GM12878 (cell line): ENCODE results near the gene SNX3. TPM values are rescaled to one million over a fixed set of nuclear protein-coding genes. Genes with fewer than 3 reads are reported as not detected.
"Not testable (repeated sequence)": the region's sequence is repeated elsewhere in the genome, so short reads cannot be mapped to it uniquely, and the experiment has no call there.

Source experiments
- ATAC-seq: fragments of 200-7000 bp; cut with Tn5 transposase; 3 replicates; pipeline ENCODE4 v1.9.1; 2020; ENCODE audit warnings: mild to moderate bottlenecking, moderate library complexity
- BruUV-seq: library from RNA; stranded (reverse); fragments of 400-500 nt; replicated peaks from 2 replicates; lab custom pipeline; 2021; lab: Mats Ljungman, UMichigan
- CTCF ChIA-PET: fragments of 300-600 bp; sonication (Branson Sonifier 250); formaldehyde crosslinking; extraction: SDS; loops from one replicate; lab custom pipeline; 2021; ENCODE audit warnings: inconsistent platforms; lab: Yijun Ruan, JAX
- POLR2A ChIA-PET: fragments of 350-600 bp; formaldehyde crosslinking; extraction: SDS; loops from one replicate; lab custom pipeline; 2021; ENCODE audit warnings: inconsistent platforms; lab: Charles Lee
- RAD21 ChIA-PET: fragments of 300-600 bp; sonication (Branson Sonifier 250); formaldehyde crosslinking; loops from one replicate; lab custom pipeline; 2023; ENCODE audit warnings: antibody characterized with exemption; ENCODE audit not compliant: unreplicated experiment; lab: Charles Lee
- SMC1A ChIA-PET: fragments of 300-600 bp; sonication (Branson Sonifier 250); formaldehyde crosslinking; loops from one replicate; lab custom pipeline; 2023; ENCODE audit not compliant: unreplicated experiment, uncharacterized antibody; lab: Charles Lee
- DNase-seq: peaks from one replicate; pipeline ENCODE4 v3.0.0-alpha.2; 2011; ENCODE audit warnings: low read depth, low spot score
- FAIRE-seq: peaks from 3 replicates; lab custom pipeline; 2011; peaks lifted over from hg19 to GRCh38; lab: Jason Lieb, UNC
- H2AFZ ChIP-seq: 2 replicates; pipeline ENCODE4 v1.6.0; 2011; ENCODE audit warnings: low read depth, low read length, control low read depth; ENCODE audit not compliant: control insufficient read depth
- H3K27ac ChIP-seq: 2 replicates; pipeline ENCODE4 v1.5.1; 2011; ENCODE audit warnings: control low read depth; ENCODE audit not compliant: control insufficient read depth, insufficient read depth
- H3K27me3 ChIP-seq, 2 experiments: replicated peaks in 1 of 2; 2 replicates each; pipeline versions ENCODE4 v1.6.0 to v1.6.1; 2011; ENCODE audit warnings: low read length in 1 of 2; ENCODE audit not compliant: control insufficient read depth in 2 of 2, insufficient read depth in 2 of 2
- H3K36me3 ChIP-seq, 2 experiments: 2 replicates each; pipeline ENCODE4 v1.5.1; 2011; ENCODE audit warnings: low read length in 1 of 2; ENCODE audit not compliant: control insufficient read depth in 2 of 2, insufficient read depth in 2 of 2
- H3K4me1 ChIP-seq: 2 replicates; pipeline ENCODE4 v1.6.1; 2011; ENCODE audit warnings: mild to moderate bottlenecking, low read length, moderate library complexity, mixed read lengths; ENCODE audit not compliant: control insufficient read depth, insufficient read depth
- H3K4me2 ChIP-seq: 2 replicates; pipeline ENCODE4 v1.6.0; 2011; ENCODE audit warnings: control low read depth; ENCODE audit not compliant: control insufficient read depth, insufficient read depth
- H3K4me3 ChIP-seq: fragments of 200-600 bp; sonication (generic); 2 replicates; pipeline ENCODE4 v1.5.1; 2016
- H3K79me2 ChIP-seq: 2 replicates; pipeline ENCODE4 v1.6.0; 2011; ENCODE audit warnings: low read length; ENCODE audit not compliant: control insufficient read depth, insufficient read depth
- H3K9ac ChIP-seq: 2 replicates; pipeline ENCODE4 v1.8.0; 2011; ENCODE audit warnings: low read length, control low read depth, mixed read lengths; ENCODE audit not compliant: control insufficient read depth, insufficient read depth
- H3K9me3 ChIP-seq: replicated peaks from 3 replicates; pipeline ENCODE4 v1.5.1; 2011; ENCODE audit warnings: mild to moderate bottlenecking, low read length; ENCODE audit not compliant: control insufficient read depth, insufficient read depth
- H4K20me1 ChIP-seq: 2 replicates; pipeline ENCODE4 v1.6.0; 2011; ENCODE audit not compliant: control insufficient read depth, insufficient read depth
- SMARCA5 ChIP-seq: fragments of 450-650 bp; IDR thresholded peaks from 2 replicates; pipeline ENCODE4 v1.6.1; 2017; ENCODE audit warnings: mild to moderate bottlenecking
- SPI1 ChIP-seq: IDR thresholded peaks from 2 replicates; pipeline ENCODE4 v1.6.1; 2011; ENCODE audit warnings: low read depth, mild to moderate bottlenecking, low read length, moderate library complexity, borderline replicate concordance; ENCODE audit not compliant: insufficient read depth
- WGBS: methylation state at CpG from one replicate; pipeline ENCODE4 v1.1.6; 2016; ENCODE audit warnings: low lambda C conversion rate; ENCODE audit not compliant: insufficient replicate concordance, insufficient coverage; ENCODE audit errors: missing lambda C conversion rate; 5-methylcytosine and 5-hydroxymethylcytosine counted together
- in situ Hi-C: fragments of 300-500 bp; cut with MboI; formaldehyde crosslinking; loops from 9 replicates; pipeline ENCODE4 v1.14.3; 2018; ENCODE audit warnings: mixed read lengths
- intact Hi-C: fragments of 100-400 bp; cut with micrococcal nuclease; formaldehyde crosslinking; loops from one replicate; pipeline ENCODE4 v1.14.2; 2022; ENCODE audit not compliant: unreplicated experiment
- polyA plus RNA-seq, 11 experiments: library from polyadenylated mRNA; depleted of rRNA in 4 of 11; unstranded in 6 of 11; stranded (reverse) in 5 of 11; fragments of >200 nt; fragmentation: Nextera tagmentation in 4 of 11; fragmentation: Illumina TruSeq in 1 of 11; extraction: Ambion mirVana in 4 of 11; extraction: Trizol in 1 of 11; gene quantifications; 1 replicate in 1 of 11; 2 replicates in 10 of 11; pipeline versions ENCODE4 v1.2.1 to v1.2.3, GENCODE V29; 2011 to 2016; ENCODE audit warnings: inconsistent platforms in 2 of 11, missing spikeins in 2 of 11, low read depth in 1 of 11
- total RNA-seq, 4 experiments: library from RNA; depleted of rRNA in 3 of 4; stranded (reverse); fragments of >200 nt in 3 of 4; fragmentation: Illumina TruSeq in 1 of 4; extraction: Trizol in 1 of 4; gene quantifications; 2 replicates each; pipeline versions ENCODE4 v1.2.1 to v1.2.3, GENCODE V29; 2013 to 2021
- TF ChIP-seq, protein P1 (sequence below): IDR thresholded peaks from 2 replicates; pipeline ENCODE4 v1.6.1; 2011; ENCODE audit warnings: mild to moderate bottlenecking, low read depth, low read length, moderate library complexity; ENCODE audit not compliant: insufficient replicate concordance

SNX3 gene
- total and polyA plus RNA-seq, 10 of the 15 experiments (the other 5 are each of a cell fraction or from before 2014, with no cell fraction given), result 43.7 to 297 (median 95.6) TPM

DNA sequence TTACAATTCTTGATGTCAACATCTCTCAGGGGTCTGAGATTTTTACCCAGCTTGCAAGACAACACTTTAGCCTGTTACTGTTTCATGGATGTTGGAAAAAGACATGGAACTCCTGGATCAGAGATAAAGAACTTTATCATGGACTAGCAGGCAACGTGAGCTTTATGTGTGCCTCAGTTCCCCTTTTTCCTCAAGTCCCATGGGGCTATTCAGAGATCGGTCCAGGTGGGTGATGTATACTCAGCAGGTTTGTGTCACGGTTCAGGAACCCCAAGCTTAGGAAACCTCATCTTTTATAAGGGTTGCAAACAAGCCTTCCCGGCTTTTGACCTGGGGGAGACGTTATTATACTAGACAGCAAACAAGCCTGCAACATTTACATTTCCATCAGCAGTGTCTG is 49.0 kb upstream of the SNX3 start:
- in situ Hi-C loops, result no loop called here
- WGBS, result 64% methylated on average over 5 of the region's 5 CpGs
- ATAC-seq, result no peak
- BruUV-seq, result no TSS peak
- no peak for TF ChIP-seq SMARCA5
- TF ChIP-seq, protein P1, sequence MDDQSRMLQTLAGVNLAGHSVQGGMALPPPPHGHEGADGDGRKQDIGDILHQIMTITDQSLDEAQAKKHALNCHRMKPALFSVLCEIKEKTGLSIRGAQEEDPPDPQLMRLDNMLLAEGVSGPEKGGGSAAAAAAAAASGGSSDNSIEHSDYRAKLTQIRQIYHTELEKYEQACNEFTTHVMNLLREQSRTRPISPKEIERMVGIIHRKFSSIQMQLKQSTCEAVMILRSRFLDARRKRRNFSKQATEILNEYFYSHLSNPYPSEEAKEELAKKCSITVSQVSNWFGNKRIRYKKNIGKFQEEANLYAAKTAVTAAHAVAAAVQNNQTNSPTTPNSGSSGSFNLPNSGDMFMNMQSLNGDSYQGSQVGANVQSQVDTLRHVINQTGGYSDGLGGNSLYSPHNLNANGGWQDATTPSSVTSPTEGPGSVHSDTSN, result no peak
- TF ChIP-seq SPI1, result peak; percentile 49; the same call in 1 of the 2 replicates
- H2AFZ ChIP-seq, result no peak overlapping the region
- ChIA-PET CTCF (interaction anchor here (1.2 kb wide), 1 partner anchor 20 kb away, joined by 3 read pairs; no protein-coding TSS in a partner anchor), POLR2A (interaction anchor here (1.2 to 1.3 kb wide), 2 partner anchors 15 to 54 kb away, joined by 4 to 8 read pairs; partner anchors contain the start of gene AFG1L), SMC1A (interaction anchor here (0.9 to 1.4 kb wide), 3 partner anchors 8 to 51 kb away, joined by 3 read pairs; partner anchors contain the start of gene AFG1L), RAD21 (interaction anchor here (1.6 kb wide), 1 partner anchor 11 kb away, joined by 5 read pairs; no protein-coding TSS in a partner anchor)
- no peak overlapping the region for H3K4me2 ChIP-seq
- FAIRE-seq, result peak; percentile 18
- DNase-seq, result no peak
- no peaks in the 10 kb centered on the region for H3K36me3 ChIP-seq
- H3K27me3 ChIP-seq, result no peaks in the 10 kb centered on the region
- H3K79me2 ChIP-seq, result no peaks in the 10 kb centered on the region
- intact Hi-C loops, result no loop called here
- H4K20me1 ChIP-seq, result no peaks in the 10 kb centered on the region
- H3K9me3 ChIP-seq, result no peaks in the 10 kb centered on the region
- H3K4me1 ChIP-seq, result peaks cover 2% of the 10 kb centered on the region; the same call in 1 of the 2 replicates
- no peak overlapping the region for H3K27ac ChIP-seq
- H3K9ac ChIP-seq, result no peak overlapping the region
- no peak overlapping the region for H3K4me3 ChIP-seq

DNA sequence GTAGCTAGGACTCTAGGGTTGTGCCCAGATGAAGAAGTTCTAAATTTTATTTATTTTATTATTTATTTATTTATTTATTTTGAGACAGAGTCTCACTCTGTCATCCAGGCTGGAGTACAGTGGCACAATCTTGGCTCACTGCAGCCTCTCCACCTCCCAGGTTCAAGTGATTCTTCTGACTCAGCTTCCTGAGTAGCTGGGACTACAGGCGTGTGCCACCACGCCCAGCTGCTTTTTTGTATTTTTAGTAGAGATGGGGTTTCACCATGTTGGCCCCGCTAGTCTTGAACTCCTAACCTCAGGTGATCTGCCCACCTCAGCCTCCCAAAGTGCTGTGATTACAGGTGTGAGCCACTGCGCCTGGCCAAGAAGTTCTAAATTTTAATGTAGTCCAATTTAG is 47.8 kb upstream of the SNX3 start:
- ATAC-seq, intact Hi-C loops, H3K79me2 ChIP-seq, H3K9me3 ChIP-seq, H3K4me1 ChIP-seq, H3K27me3 ChIP-seq, DNase-seq, H2AFZ ChIP-seq, H3K36me3 ChIP-seq, in situ Hi-C loops, FAIRE-seq, H3K9ac ChIP-seq, H3K4me3 ChIP-seq, H3K27ac ChIP-seq, H4K20me1 ChIP-seq, BruUV-seq: not testable (repeated sequence)
- POLR2A ChIA-PET, result interaction anchor here (1.2 to 1.6 kb wide), 3 partner anchors 14 to 53 kb away, joined by 4 to 8 read pairs (median 4); partner anchors contain the start of gene AFG1L
- WGBS, result 8% methylated on average over 4 of the region's 4 CpGs
- SMC1A ChIA-PET, result interaction anchor here (1.2 to 1.7 kb wide), 6 partner anchors 9 to 136 kb away, joined by 3 to 9 read pairs (median 3); partner anchors contain the start of gene AFG1L
- CTCF ChIA-PET, result interaction anchor here (0.9 to 2.2 kb wide), 8 partner anchors 9 to 183 kb away, joined by 3 to 6 read pairs (median 3); no protein-coding TSS in a partner anchor
- H3K4me2 ChIP-seq, result peak overlapping the region; percentile 19; the same call in 1 of the 2 replicates
- RAD21 ChIA-PET, result interaction anchor here (1.0 to 1.6 kb wide), 2 partner anchors 9 to 48 kb away, joined by 4 to 5 read pairs; partner anchors contain the start of gene SNX3
